Smooth muscle cell (in vitro differentiated cells): ENCODE results near the gene D2HGDH. TPM values are rescaled to one million over a fixed set of nuclear protein-coding genes. Genes with fewer than 3 reads are reported as not detected.
"Not testable (repeated sequence)": the region's sequence is repeated elsewhere in the genome, so short reads cannot be mapped to it uniquely, and the experiment has no call there.

Source experiments
- DNase-seq: peaks from one replicate; lab custom pipeline; 2025; ENCODE audit not compliant: unreplicated experiment; lab: John Stamatoyannopoulos, UW
- H2AFZ ChIP-seq: fragments of 200-600 bp; sonication (generic); 2 replicates; pipeline ENCODE4 v1.6.0; 2016; ENCODE audit warnings: antibody characterized with exemption, low read depth, mild to moderate bottlenecking
- H3F3A ChIP-seq: fragments of 200-600 bp; sonication (generic); 2 replicates; pipeline ENCODE4 v1.6.0; 2017; ENCODE audit warnings: antibody characterized with exemption, low read depth
- H3K27ac ChIP-seq: fragments of 200-600 bp; sonication (generic); 2 replicates; pipeline ENCODE4 v1.5.1; 2016; ENCODE audit warnings: low read depth, mild to moderate bottlenecking
- H3K27me3 ChIP-seq: fragments of 200-600 bp; sonication (generic); 2 replicates; pipeline ENCODE4 v1.6.1; 2016; ENCODE audit warnings: low read depth, mild to moderate bottlenecking
- H3K36me3 ChIP-seq: fragments of 200-600 bp; sonication (generic); 2 replicates; pipeline ENCODE4 v1.5.1; 2016; ENCODE audit warnings: low read depth
- H3K4me1 ChIP-seq: fragments of 200-600 bp; sonication (generic); 2 replicates; pipeline ENCODE4 v1.5.1; 2016; ENCODE audit warnings: low read depth
- H3K4me2 ChIP-seq: fragments of 200-600 bp; sonication (generic); 2 replicates; pipeline ENCODE4 v1.6.0; 2016; ENCODE audit warnings: mild to moderate bottlenecking
- H3K4me3 ChIP-seq: fragments of 200-600 bp; sonication (generic); 2 replicates; pipeline ENCODE4 v1.5.1; 2016; ENCODE audit warnings: mild to moderate bottlenecking
- H3K79me2 ChIP-seq: fragments of 200-600 bp; sonication (generic); 2 replicates; pipeline ENCODE4 v1.6.0; 2016; ENCODE audit warnings: low read depth, mild to moderate bottlenecking
- H3K9ac ChIP-seq: fragments of 200-600 bp; sonication (generic); 2 replicates; pipeline ENCODE4 v1.6.0; 2016; ENCODE audit warnings: low read depth
- H3K9me3 ChIP-seq: fragments of 200-600 bp; sonication (generic); replicated peaks from 2 replicates; pipeline ENCODE4 v1.5.1; 2016; ENCODE audit warnings: low read depth
- H4K20me1 ChIP-seq: fragments of 200-600 bp; sonication (generic); 2 replicates; pipeline ENCODE4 v1.6.0; 2016; ENCODE audit warnings: low read depth
- WGBS: methylation state at CpG from one replicate; pipeline ENCODE4 v1.1.7; 2016; ENCODE audit warnings: low lambda C conversion rate; 5-methylcytosine and 5-hydroxymethylcytosine counted together
- polyA plus RNA-seq: library from polyadenylated mRNA; unstranded; fragments of >200 nt; fragmentation: Nextera tagmentation; extraction: Ambion mirVana; gene quantifications from 2 replicates; pipeline ENCODE4 v1.2.1, GENCODE V29; 2016
- total RNA-seq: library from RNA; depleted of rRNA; stranded (reverse); fragments of >200 nt; gene quantifications from 2 replicates; pipeline ENCODE4 v1.2.3, GENCODE V29; 2014
- TF ChIP-seq, protein P1 (sequence below): fragments of 200-600 bp; sonication (generic); IDR thresholded peaks from 2 replicates; pipeline ENCODE4 v1.5.1; 2017; ENCODE audit warnings: borderline replicate concordance, mild to moderate bottlenecking, antibody characterized with exemption; ENCODE audit not compliant: insufficient read depth, poor library complexity, severe bottlenecking

The D2HGDH gene
- total and polyA plus RNA-seq, 2 experiments from 2014 or later, result 3.7 to 20.7 TPM

DNA sequence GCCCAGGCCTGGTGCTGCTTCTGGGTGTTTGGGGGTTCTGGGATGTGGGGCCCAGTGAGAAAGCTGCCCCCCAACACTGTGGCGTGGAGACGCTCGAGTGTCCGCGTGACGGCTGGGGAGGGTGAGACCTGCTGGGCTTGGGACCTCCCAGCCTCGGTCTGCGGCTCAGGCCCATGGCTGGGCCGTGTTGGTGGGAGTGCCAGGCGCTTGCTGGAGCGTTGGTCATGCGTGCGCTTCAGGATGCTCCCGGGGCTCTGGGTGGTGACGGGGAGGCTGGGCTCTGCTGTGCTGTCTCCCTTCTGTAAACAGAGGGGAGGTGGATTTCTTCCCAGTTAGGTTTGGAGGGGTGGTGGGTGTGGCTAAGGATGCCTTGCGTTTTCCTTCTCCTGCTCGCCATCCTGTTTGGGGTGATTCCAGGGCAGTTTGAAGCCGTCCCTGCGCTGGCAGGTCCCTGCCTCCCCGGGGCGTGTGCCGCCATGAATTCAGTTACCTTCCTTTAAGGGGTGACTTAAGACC is 42.8 kb downstream of the D2HGDH start:
- 91% methylated on average over 22 of the region's 22 CpGs for WGBS
- no peak overlapping the region for H3K4me2 ChIP-seq

DNA sequence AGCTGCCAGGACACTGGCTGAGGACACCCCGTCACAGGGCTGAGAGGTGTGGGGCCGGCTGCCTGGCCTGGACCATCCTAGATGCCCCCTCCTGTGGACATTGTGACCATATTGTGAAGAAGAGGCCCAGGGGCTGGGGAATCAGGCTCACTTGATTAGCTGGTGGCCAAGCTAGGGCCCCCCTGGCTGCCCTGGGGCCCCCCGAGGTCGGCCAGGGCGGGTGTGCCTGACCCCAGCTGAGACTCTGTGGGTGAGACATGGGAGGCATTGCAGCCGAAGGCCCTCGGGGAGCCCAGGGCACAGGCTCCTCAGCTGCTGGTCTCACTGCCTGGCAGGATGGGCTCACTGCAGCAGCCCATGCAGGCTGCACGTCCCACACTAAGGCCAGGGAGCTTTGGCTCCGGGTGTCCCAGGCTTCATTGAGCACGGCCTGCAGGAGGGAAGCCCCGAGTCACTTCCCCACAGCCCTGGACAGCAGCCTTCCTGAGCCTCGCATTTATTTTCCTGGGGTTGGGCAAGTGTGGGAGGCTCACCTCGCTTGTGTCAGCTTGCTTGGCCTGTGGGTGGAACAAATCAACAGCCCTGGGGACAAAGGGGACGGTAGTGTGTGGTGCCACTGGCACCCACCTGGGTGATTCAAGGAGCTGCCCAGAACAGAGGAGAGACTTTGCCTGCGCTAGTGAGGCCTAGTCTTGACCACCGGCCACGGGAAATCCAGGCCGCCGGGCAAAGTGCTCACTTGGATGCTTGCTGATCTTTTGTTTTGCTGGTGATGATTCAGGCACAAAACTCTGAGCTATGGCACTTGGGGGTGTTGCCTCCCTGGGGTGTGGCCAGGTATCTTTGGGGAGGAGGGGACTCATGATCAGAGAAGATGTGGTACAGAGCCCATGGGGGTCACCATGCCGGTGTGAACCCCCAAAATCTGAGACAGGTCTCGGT is 43.5 kb downstream of the D2HGDH start:
- no peak overlapping the region for H2AFZ ChIP-seq
- WGBS, result 83% methylated on average over 21 of the region's 21 CpGs
- no peak for DNase-seq

More for the DNA sequence above, 42.8 kb downstream of the D2HGDH start:
- no peaks in the 10 kb centered on the region for H4K20me1 ChIP-seq
- no peaks in the 10 kb centered on the region for H3K79me2 ChIP-seq
- no peak overlapping the region for H3K9ac ChIP-seq
- no peaks in the 10 kb centered on the region for H3K27me3 ChIP-seq
- H3K4me1 ChIP-seq, result peaks cover 6% of the 10 kb centered on the region
- H2AFZ ChIP-seq, result no peak overlapping the region
- no peak overlapping the region for H3K27ac ChIP-seq
- no peaks in the 10 kb centered on the region for H3K36me3 ChIP-seq
- DNase-seq, result no peak
- H3K9me3 ChIP-seq, result peaks cover 9% of the 10 kb centered on the region
- TF ChIP-seq, protein P1, sequence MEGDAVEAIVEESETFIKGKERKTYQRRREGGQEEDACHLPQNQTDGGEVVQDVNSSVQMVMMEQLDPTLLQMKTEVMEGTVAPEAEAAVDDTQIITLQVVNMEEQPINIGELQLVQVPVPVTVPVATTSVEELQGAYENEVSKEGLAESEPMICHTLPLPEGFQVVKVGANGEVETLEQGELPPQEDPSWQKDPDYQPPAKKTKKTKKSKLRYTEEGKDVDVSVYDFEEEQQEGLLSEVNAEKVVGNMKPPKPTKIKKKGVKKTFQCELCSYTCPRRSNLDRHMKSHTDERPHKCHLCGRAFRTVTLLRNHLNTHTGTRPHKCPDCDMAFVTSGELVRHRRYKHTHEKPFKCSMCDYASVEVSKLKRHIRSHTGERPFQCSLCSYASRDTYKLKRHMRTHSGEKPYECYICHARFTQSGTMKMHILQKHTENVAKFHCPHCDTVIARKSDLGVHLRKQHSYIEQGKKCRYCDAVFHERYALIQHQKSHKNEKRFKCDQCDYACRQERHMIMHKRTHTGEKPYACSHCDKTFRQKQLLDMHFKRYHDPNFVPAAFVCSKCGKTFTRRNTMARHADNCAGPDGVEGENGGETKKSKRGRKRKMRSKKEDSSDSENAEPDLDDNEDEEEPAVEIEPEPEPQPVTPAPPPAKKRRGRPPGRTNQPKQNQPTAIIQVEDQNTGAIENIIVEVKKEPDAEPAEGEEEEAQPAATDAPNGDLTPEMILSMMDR, result no peak
- H3F3A ChIP-seq, result no peaks in the 10 kb centered on the region
- no peak overlapping the region for H3K4me3 ChIP-seq

DNA sequence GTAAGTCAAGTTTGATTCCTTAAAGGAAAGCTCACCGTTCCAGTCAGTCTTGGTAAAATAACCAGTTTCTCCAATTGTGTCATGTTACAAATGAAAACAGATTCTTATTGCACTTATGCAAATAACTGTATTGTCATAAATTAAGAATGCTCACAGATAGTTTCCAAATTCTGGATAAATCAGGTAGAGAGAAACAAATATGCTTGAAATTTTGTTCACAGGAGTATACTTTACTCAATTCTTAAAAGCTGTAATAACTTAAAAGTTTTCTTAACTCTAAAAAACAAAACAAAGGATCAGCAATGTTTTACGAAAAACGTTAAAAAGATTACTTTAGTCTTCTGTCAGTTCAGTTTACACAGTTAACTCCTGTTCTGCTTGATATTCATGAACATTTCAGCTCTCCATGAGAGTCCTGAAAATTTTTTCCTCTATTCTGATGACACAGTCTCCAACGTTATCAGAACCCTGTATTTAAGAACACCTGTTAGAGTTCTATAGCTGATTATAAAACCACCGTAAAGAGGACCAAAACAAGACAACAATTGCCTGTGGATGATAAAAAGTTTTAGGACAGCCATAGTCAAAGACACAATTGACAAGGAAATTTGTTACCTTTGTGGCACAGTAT is 46.6 kb downstream of the D2HGDH start:
- WGBS, result 88% methylated on average over 5 of the region's 5 CpGs
- Histone ChIP-seq H2AFZ (no peak overlapping the region), H3K4me3 (no peak overlapping the region), H3K27me3 (no peaks in the 10 kb centered on the region), H3F3A (no peaks in the 10 kb centered on the region), H3K36me3 (no peaks in the 10 kb centered on the region), H3K4me2 (no peak overlapping the region), H3K9ac (no peak overlapping the region), H3K79me2 (no peaks in the 10 kb centered on the region), H3K9me3 (peaks cover 9% of the 10 kb centered on the region), H3K27ac (no peak overlapping the region), H4K20me1 (no peaks in the 10 kb centered on the region), H3K4me1 (no peaks in the 10 kb centered on the region)
- TF ChIP-seq, protein P1, result no peak
- DNase-seq, result no peak

More for the DNA sequence above, 43.5 kb downstream of the D2HGDH start:
- Histone ChIP-seq H3K79me2 (no peaks in the 10 kb centered on the region), H3K9me3 (peaks cover 9% of the 10 kb centered on the region), H3K36me3 (no peaks in the 10 kb centered on the region), H3K9ac (no peak overlapping the region), H3F3A (no peaks in the 10 kb centered on the region), H3K4me3 (no peak overlapping the region), H3K27me3 (no peaks in the 10 kb centered on the region), H3K4me1 (no peaks in the 10 kb centered on the region), H4K20me1 (no peaks in the 10 kb centered on the region), H3K4me2 (no peak overlapping the region), H3K27ac (no peak overlapping the region)
- TF ChIP-seq, protein P1, result no peak

DNA sequence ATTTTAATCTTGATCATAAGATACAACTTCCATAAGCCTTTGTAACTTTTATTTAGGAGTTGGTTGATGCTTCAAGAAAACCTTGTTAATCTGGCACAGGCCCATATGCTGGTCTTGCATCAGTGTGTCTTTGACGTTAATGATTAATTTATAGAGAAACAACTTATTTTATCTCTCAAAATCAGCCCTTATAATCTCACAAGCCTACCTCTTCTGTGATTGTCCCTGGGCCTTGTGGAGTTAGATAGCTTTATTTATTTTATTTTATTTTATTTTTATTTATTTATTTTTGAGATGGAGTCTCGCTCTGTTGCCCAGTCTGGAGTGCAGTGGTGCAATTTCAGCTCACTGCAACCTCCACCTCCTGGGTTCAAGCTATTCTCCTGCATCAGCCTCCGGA is 47.6 kb downstream of the D2HGDH start:
- not testable (repeated sequence) for H3K4me3 ChIP-seq, H2AFZ ChIP-seq, H3K9ac ChIP-seq, H3F3A ChIP-seq, H3K4me2 ChIP-seq, H3K4me1 ChIP-seq, H4K20me1 ChIP-seq, H3K9me3 ChIP-seq, DNase-seq, H3K79me2 ChIP-seq, H3K36me3 ChIP-seq, H3K27ac ChIP-seq, H3K27me3 ChIP-seq
- 94% methylated on average over 3 of the region's 3 CpGs for WGBS
